Erythroblast (primary cell): Measurements from ENCODE around the gene CAMK2N1.

Source experiments
- GATA1 ChIP-seq: IDR thresholded peaks from 2 replicates; pipeline ENCODE4 v1.6.1; 2011; ENCODE audit warnings: low read depth, mild to moderate bottlenecking, control low read depth, low read length, moderate library complexity
- POLR2A ChIP-seq: IDR thresholded peaks from 2 replicates; pipeline ENCODE4 v1.6.1; 2011; ENCODE audit warnings: mild to moderate bottlenecking, low read length

GRCh38 chr1:20487236-20487590 lies 1.2 kb upstream of the CAMK2N1 start:
- TF ChIP-seq POLR2A, result no peak
- no peak for TF ChIP-seq GATA1
